K562 (cell line): ENCODE measurements around the gene SF3B4.

Source experiments
- GABPB1 ChIP-seq: sonication (generic); formaldehyde crosslinking; IDR thresholded peaks from 2 replicates; pipeline ENCODE4 v1.8.0; 2022; ENCODE audit warnings: mild to moderate bottlenecking, missing genetic modification reagents
- YY1 ChIP-seq, 3 experiments: IDR thresholded peaks; 2 replicates each; pipeline ENCODE4 v1.6.1; 2011; ENCODE audit warnings: low read length in 2 of 3, mild to moderate bottlenecking in 2 of 3, moderate library complexity in 2 of 3, borderline replicate concordance in 1 of 3, control low read depth in 1 of 3, low read depth in 1 of 3; ENCODE audit not compliant: insufficient read depth in 3 of 3, insufficient replicate concordance in 2 of 3, control insufficient read depth in 1 of 3, insufficient read length in 1 of 3; ENCODE audit errors: extremely low read depth in 1 of 3

- no peak for TF ChIP-seq YY1 (IDR thresholded peaks at IDR 0.05; ENCODE audit: borderline replicate concordance in 1 of 3, control insufficient read depth in 1 of 3, extremely low read depth in 1 of 3, insufficient read depth in 3 of 3, insufficient read length in 1 of 3, insufficient replicate concordance in 2 of 3, low read depth in 1 of 3, low read length in 2 of 3)
- no peak for TF ChIP-seq GABPB1 (CRISPR knock-in tag)
Measured at GRCh38 chr1:149883598-149884247, 43.9 kb downstream of the SF3B4 start.
